Endothelial cell of umbilical vein (primary cell): ENCODE data around the gene COL28A1.
"Not testable (repeated sequence)": the region's sequence is repeated elsewhere in the genome, so short reads cannot be mapped to it uniquely, and the experiment has no call there.

ENCODE experiments used
- EZH2 ChIP-seq: IDR thresholded peaks from 2 replicates; pipeline ENCODE4 v1.6.1; 2012; ENCODE audit warnings: borderline replicate concordance, low read depth, mild to moderate bottlenecking, moderate library complexity, low read length, inconsistent platforms; ENCODE audit not compliant: severe bottlenecking
- POLR2A ChIP-seq: IDR thresholded peaks from 2 replicates; pipeline ENCODE4 v1.6.1; 2012; ENCODE audit warnings: low read depth, mild to moderate bottlenecking, control low read depth, low read length
- POLR2AphosphoS5 ChIP-seq: IDR thresholded peaks from 2 replicates; pipeline ENCODE4 v1.6.1; 2012; ENCODE audit warnings: low read depth, mild to moderate bottlenecking, control low read depth, low read length, moderate library complexity; ENCODE audit not compliant: insufficient read depth
- TF ChIP-seq, protein P1 (sequence below), 2 donors: IDR thresholded peaks; 1 replicate in 1 of 2; 2 replicates in 1 of 2; pipeline ENCODE4 v1.5.1; 2011; ENCODE audit warnings: low read length in 2 of 2, mild to moderate bottlenecking in 2 of 2, moderate library complexity in 2 of 2, control low read depth in 1 of 2, inconsistent platforms in 1 of 2, low read depth in 1 of 2; ENCODE audit not compliant: insufficient read depth in 1 of 2; ENCODE audit errors: extremely low read depth in 1 of 2

DNA sequence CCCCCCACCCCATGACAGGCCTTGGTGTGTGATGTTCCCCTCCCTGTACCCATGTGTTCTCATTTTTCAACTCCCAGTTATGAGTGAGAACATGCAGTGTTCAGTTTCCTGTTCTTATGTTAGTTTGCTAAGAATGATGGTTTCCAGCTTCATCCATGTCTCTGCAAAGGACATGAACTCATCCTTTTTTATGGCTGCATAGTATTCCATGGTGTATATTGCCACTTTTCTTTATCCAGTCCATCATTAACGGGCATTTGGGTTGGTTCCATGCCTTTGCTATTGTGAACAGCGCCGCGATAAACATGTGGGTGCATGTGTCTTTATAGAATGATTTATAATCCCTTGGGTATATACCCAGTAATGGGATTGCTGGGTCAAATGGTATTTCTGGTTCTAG is 147.5 kb downstream of the COL28A1 start:
- TF ChIP-seq, protein P1, sequence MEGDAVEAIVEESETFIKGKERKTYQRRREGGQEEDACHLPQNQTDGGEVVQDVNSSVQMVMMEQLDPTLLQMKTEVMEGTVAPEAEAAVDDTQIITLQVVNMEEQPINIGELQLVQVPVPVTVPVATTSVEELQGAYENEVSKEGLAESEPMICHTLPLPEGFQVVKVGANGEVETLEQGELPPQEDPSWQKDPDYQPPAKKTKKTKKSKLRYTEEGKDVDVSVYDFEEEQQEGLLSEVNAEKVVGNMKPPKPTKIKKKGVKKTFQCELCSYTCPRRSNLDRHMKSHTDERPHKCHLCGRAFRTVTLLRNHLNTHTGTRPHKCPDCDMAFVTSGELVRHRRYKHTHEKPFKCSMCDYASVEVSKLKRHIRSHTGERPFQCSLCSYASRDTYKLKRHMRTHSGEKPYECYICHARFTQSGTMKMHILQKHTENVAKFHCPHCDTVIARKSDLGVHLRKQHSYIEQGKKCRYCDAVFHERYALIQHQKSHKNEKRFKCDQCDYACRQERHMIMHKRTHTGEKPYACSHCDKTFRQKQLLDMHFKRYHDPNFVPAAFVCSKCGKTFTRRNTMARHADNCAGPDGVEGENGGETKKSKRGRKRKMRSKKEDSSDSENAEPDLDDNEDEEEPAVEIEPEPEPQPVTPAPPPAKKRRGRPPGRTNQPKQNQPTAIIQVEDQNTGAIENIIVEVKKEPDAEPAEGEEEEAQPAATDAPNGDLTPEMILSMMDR (IDR thresholded peaks at IDR 0.05; ENCODE audit: extremely low read depth in 1 of 2, insufficient read depth in 1 of 2, low read depth in 1 of 2, low read length in 2 of 2) = not testable (repeated sequence)
- TF ChIP-seq POLR2A, POLR2AphosphoS5, EZH2: not testable (repeated sequence)
